ENCODE measurements around the gene ECEL1.

ECEL1 gene

DNA sequence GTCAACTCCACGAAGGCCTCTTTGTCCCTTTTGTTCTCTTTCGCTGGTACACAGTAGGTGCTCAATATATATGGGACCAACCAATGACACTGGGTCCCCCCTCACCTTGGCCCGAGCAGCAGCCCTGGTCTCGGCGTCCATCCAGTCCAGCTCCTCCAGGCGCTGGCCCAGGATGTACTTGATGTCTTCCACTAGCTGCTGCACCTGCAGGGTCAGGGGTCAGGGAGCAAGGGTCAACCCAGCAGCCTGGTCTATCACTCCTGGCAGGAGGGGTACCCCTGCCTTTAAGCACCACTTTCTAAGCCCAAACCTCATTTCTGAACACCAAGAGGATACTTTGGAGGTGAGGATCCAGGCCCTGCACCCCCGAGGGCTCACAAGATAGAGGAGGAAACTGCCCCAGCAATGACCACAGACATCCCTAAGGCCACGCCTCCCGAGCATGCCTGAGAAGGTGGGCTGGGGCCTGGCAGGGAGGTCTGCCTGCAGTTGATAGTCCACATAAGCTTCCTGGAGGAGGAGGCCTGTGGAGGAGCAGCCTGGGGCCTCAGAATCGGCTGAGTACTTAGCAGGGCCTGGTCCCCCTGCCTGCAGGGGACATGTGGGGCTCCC, 4.2 kb downstream of the ECEL1 start:
- TF ChIP-seq SUZ12 (IDR thresholded peaks at IDR 0.05) (no peak), TARDBP (IDR thresholded peaks at IDR 0.05) (no peak), NFRKB (IDR thresholded peaks at IDR 0.05) (no peak), FOXA1 (IDR thresholded peaks at IDR 0.05) (no peak), ARNT (IDR thresholded peaks at IDR 0.05) (no peak), CTBP1 (IDR thresholded peaks at IDR 0.05; ENCODE audit: borderline replicate concordance) (no peak), HDGF (IDR thresholded peaks at IDR 0.05; ENCODE audit: borderline replicate concordance) (no peak), ELF4 (IDR thresholded peaks at IDR 0.05) (no peak), BHLHE40 (IDR thresholded peaks at IDR 0.05; ENCODE audit: borderline replicate concordance) (no peak), L3MBTL2 (conservative IDR thresholded peaks at IDR 0.05) (no peak), ZNF384 (IDR thresholded peaks at IDR 0.05) (no peak), LEF1 (IDR thresholded peaks at IDR 0.05; ENCODE audit: borderline replicate concordance) (no peak), FOXM1 (IDR thresholded peaks at IDR 0.05; ENCODE audit: borderline replicate concordance) (no peak), FOXK2 (IDR thresholded peaks at IDR 0.05) (no peak), SP1 (IDR thresholded peaks at IDR 0.05) (no peak)
- TF ChIP-seq, protein P1, sequence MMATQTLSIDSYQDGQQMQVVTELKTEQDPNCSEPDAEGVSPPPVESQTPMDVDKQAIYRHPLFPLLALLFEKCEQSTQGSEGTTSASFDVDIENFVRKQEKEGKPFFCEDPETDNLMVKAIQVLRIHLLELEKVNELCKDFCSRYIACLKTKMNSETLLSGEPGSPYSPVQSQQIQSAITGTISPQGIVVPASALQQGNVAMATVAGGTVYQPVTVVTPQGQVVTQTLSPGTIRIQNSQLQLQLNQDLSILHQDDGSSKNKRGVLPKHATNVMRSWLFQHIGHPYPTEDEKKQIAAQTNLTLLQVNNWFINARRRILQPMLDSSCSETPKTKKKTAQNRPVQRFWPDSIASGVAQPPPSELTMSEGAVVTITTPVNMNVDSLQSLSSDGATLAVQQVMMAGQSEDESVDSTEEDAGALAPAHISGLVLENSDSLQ (IDR thresholded peaks at IDR 0.05), result no peak
- CTCF ChIA-PET, result no interaction called here

DNA sequence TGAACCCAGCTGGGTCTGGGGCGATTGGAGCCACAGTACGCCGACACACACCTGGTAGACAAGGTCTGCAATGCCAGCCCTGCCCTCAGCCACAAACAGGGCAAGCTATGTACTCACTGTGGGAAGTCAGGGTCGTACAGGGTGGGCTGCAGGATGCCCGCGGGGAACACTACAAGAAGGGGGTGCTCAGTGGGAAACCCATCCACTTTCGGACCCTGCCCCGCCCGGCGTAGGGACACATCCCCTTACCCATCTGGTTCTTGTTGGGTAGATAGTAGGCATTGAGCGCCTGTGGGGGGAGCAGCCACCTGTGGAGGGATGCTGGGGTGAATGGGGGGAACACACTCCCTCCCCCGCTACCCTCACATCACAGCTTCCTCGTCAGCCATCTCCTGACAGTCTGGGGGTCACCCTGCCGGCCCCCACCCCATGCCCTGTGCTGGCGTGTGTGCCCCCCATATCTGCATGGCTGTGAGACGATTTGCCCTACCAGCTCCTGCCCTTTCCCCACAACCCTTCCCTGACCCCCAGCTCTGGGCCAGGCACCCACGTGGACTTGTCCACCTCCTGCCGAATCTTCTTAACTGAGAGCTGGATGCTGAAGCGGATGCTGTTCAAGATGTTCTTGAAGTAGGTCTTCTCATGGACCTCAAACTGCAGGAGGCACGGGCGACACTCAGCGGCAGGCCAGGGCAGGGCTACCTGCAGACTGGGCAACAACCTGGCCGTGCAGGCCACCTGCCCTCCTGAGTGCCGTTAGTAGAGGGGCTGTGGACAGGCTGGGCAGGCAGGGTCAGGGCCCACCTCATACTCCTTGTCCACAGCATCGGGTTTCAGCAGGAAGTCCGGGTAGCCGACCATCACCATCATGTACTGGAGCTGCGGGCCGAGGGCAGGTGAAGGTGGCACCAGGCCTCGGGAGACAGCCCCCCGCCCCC, 5.1 kb downstream of the ECEL1 start:
- DNase-seq (ENCODE audit: extremely low spot score), result no peak
- TF ChIP-seq CTBP1 (IDR thresholded peaks at IDR 0.05; ENCODE audit: borderline replicate concordance), result no peak
- TF ChIP-seq NFRKB (IDR thresholded peaks at IDR 0.05), result no peak
- no peak for TF ChIP-seq TARDBP (IDR thresholded peaks at IDR 0.05)
- TF ChIP-seq, protein P1 (IDR thresholded peaks at IDR 0.05), result no peak
- TF ChIP-seq FOXM1 (IDR thresholded peaks at IDR 0.05; ENCODE audit: borderline replicate concordance), result no peak
- TF ChIP-seq HDGF (IDR thresholded peaks at IDR 0.05; ENCODE audit: borderline replicate concordance), result no peak
- ChIA-PET CTCF (no interaction called here), POLR2A (no interaction called here)

More for the DNA sequence above, 4.2 kb downstream of the ECEL1 start:
- POLR2A ChIA-PET, result no interaction called here
- no peak for DNase-seq (ENCODE audit: extremely low spot score)

GRCh38 chr2:232481322-232482140, 6.1 kb downstream of the ECEL1 start:
- DNase-seq (ENCODE audit: extremely low spot score), result no peak
- CTCF ChIA-PET, result no interaction called here
- TF ChIP-seq BHLHE40 (IDR thresholded peaks at IDR 0.05; ENCODE audit: borderline replicate concordance) (no peak), HDGF (IDR thresholded peaks at IDR 0.05; ENCODE audit: borderline replicate concordance) (no peak), ELF4 (IDR thresholded peaks at IDR 0.05) (no peak), FOXA1 (IDR thresholded peaks at IDR 0.05) (no peak), FOXK2 (IDR thresholded peaks at IDR 0.05) (no peak), CTBP1 (IDR thresholded peaks at IDR 0.05; ENCODE audit: borderline replicate concordance) (no peak), NFRKB (IDR thresholded peaks at IDR 0.05) (no peak), SP1 (IDR thresholded peaks at IDR 0.05) (no peak), FOXM1 (IDR thresholded peaks at IDR 0.05; ENCODE audit: borderline replicate concordance) (no peak), SUZ12 (IDR thresholded peaks at IDR 0.05) (no peak), ARNT (IDR thresholded peaks at IDR 0.05) (no peak)
- TF ChIP-seq, protein P1 (IDR thresholded peaks at IDR 0.05), result no peak
- POLR2A ChIA-PET, result no interaction called here

- TF ChIP-seq LEF1 (IDR thresholded peaks at IDR 0.05; ENCODE audit: borderline replicate concordance) (no peak), L3MBTL2 (conservative IDR thresholded peaks at IDR 0.05) (no peak), BHLHE40 (IDR thresholded peaks at IDR 0.05; ENCODE audit: borderline replicate concordance) (no peak), ELF4 (IDR thresholded peaks at IDR 0.05) (no peak), FOXA1 (IDR thresholded peaks at IDR 0.05) (no peak), CTBP1 (IDR thresholded peaks at IDR 0.05; ENCODE audit: borderline replicate concordance) (no peak), ARNT (IDR thresholded peaks at IDR 0.05) (no peak), FOXK2 (IDR thresholded peaks at IDR 0.05) (no peak), FOXM1 (IDR thresholded peaks at IDR 0.05; ENCODE audit: borderline replicate concordance) (no peak)
- CTCF ChIA-PET, result no interaction called here
- POLR2A ChIA-PET, result no interaction called here
- DNase-seq (ENCODE audit: extremely low spot score), result no peak
Observed at GRCh38 chr2:232480201-232481190, 7.1 kb downstream of the ECEL1 start.
